ENCODE results near the gene GNAO1.

The GNAO1 gene

DNA sequence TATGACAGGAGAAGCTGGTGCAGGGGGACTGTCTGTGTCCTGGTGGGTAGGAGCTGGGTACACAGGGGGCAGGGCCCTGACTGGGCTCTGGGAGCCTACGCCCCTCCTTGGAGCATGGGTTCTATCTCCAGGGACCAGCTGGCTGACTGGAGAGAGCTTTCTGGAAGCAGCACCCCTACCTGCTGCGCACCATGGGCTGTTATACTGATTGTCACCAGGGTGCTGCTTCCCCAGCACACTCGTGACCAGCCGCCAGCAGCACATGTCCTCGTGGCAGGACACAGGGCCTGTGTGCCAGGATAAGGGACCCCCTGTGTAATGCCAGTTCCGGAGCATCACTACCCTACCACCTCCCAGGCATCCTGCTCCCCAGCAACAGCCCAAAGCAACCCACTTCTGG, 128.1 kb downstream of the GNAO1 start:
- in situ Hi-C loops (cut with HindIII; ENCODE audit: low pct_unique_long_range_greater_than_20kb, low sequenced_read_pairs) = no loop called here
- no peak for TF ChIP-seq JUND (IDR thresholded peaks at IDR 0.05; ENCODE audit: low read depth)

GRCh38 chr16:56320056-56320455, 128.8 kb downstream of the GNAO1 start:
- in situ Hi-C loops (cut with HindIII; ENCODE audit: low pct_unique_long_range_greater_than_20kb, low sequenced_read_pairs) = no loop called here
- no peak for DNase-seq (ENCODE audit: low read depth in 1 of 2, low spot score in 1 of 2)

More for the DNA sequence above, 128.1 kb downstream of the GNAO1 start:
- no peak for DNase-seq (ENCODE audit: low read depth in 1 of 2, low spot score in 1 of 2)

DNA sequence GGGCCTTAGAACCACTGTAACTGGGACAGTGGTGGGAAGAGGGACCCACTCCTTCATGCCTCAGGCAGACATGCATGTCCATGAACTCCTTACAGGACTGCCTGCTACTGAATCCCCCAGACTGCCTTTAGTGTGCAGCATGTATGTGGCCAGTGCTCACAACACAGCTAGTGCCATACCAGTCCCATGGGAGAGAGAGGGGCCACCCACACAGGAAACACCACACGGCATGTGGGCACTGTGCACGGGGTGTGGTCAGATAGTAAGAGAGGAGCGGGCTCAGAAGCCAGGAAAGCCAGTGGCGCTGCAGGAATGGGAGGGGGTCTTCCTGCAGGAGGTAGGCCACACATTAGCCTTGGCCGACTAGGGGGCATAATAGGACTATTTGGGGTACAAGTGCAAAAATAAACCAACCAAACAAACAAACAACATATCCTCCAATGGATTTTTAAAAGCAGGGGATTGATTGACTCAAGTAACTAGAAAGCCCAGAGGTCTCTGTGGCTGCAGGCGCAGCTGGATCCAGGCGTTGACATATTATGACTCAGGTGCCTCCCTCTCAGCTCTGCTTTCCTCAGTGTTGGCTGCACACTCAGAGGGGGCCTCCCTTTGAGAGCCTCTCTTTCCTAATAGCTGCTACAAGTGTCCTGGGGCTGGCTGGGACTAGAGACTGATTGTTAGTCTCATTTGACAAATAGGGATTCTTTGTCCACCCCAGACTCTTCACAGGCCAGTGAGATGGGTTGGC, 129.7 kb downstream of the GNAO1 start:
- no peak for TF ChIP-seq JUND (IDR thresholded peaks at IDR 0.05; ENCODE audit: low read depth)
- in situ Hi-C loops (cut with HindIII; ENCODE audit: low pct_unique_long_range_greater_than_20kb, low sequenced_read_pairs) = no loop called here
- DNase-seq (ENCODE audit: low read depth in 1 of 2, low spot score in 1 of 2) = no peak

More at GRCh38 chr16:56320056-56320455, 128.8 kb downstream of the GNAO1 start:
- TF ChIP-seq JUND (IDR thresholded peaks at IDR 0.05; ENCODE audit: low read depth) = no peak

DNA sequence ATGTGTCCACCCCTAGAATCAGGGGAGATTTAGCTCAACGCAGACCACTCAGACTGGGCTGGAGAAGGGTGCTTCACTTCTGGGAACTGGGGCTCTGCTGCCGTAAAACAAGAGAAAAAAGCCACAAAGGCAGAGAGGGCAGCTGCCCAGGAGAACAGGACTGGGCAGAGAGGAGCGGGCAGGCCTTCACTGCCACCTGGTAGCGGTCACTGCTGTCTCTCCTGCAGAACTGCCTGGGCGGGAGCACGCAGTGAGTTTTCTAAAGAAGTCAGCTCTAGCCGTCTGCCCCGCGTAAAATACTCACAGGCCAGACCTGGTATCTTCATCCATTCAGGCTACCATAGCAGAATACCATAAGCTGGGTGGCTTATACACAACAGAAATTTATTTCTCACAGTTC, 130.3 kb downstream of the GNAO1 start:
- no peak for DNase-seq (ENCODE audit: low read depth in 1 of 2, low spot score in 1 of 2)
- in situ Hi-C loops (cut with HindIII; ENCODE audit: low pct_unique_long_range_greater_than_20kb, low sequenced_read_pairs) = no loop called here
- TF ChIP-seq JUND (IDR thresholded peaks at IDR 0.05; ENCODE audit: low read depth) = no peak

GRCh38 chr16:56324406-56324805, 133.1 kb downstream of the GNAO1 start:
- in situ Hi-C loops (cut with HindIII; ENCODE audit: low pct_unique_long_range_greater_than_20kb, low sequenced_read_pairs) = no loop called here
- no peak for TF ChIP-seq JUND (IDR thresholded peaks at IDR 0.05; ENCODE audit: low read depth)
- no peak for DNase-seq (ENCODE audit: low read depth in 1 of 2, low spot score in 1 of 2)

DNA sequence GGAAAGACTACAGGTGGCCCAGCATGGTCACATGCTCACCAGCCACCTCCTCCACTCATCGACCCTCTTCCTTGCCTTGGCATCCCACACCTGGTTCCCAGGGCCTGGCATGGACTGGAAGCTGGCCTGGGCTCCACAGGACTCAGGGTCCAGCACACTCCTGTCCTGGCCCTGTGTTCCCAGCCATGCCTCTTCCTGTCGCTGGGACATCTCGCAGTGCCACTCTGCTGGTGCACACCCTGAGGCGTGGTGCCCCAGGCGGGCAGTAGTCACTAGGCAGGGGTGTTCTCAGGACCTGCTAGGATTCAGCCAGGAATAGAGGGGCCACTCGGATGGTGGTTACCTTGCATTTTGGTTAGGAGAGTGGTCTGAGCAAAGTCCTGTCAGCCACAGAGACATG, 134.7 kb downstream of the GNAO1 start:
- in situ Hi-C loops (cut with HindIII; ENCODE audit: low pct_unique_long_range_greater_than_20kb, low sequenced_read_pairs) = no loop called here
- no peak for TF ChIP-seq JUND (IDR thresholded peaks at IDR 0.05; ENCODE audit: low read depth)
- DNase-seq (ENCODE audit: low read depth in 1 of 2, low spot score in 1 of 2) = no peak

- no peak for TF ChIP-seq JUND (IDR thresholded peaks at IDR 0.05; ENCODE audit: low read depth)
- no peak for DNase-seq (ENCODE audit: low read depth in 1 of 2, low spot score in 1 of 2)
- in situ Hi-C loops (cut with HindIII; ENCODE audit: low pct_unique_long_range_greater_than_20kb, low sequenced_read_pairs) = no loop called here
Observed at GRCh38 chr16:56327071-56327928, 136.0 kb downstream of the GNAO1 start.

DNA sequence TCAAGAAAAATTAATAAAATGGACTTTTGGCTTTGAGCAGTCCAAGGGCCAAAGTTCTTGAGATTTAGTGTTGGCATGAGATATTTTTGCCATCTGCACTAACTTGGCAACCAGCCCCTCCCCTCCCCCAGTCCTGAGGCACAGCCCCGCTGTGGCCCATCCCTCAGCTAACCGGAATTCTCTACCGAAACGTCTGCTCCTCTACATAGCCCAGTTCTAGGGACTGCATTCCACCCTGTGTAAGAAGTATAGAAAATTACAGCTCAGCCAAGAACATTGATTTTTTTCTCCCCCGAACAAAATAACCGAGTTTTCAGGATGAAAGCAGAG, 136.6 kb downstream of the GNAO1 start:
- TF ChIP-seq JUND (IDR thresholded peaks at IDR 0.05; ENCODE audit: low read depth) = no peak
- in situ Hi-C loops (cut with HindIII; ENCODE audit: low pct_unique_long_range_greater_than_20kb, low sequenced_read_pairs) = no loop called here
- DNase-seq (ENCODE audit: low read depth in 1 of 2, low spot score in 1 of 2) = no peak

DNA sequence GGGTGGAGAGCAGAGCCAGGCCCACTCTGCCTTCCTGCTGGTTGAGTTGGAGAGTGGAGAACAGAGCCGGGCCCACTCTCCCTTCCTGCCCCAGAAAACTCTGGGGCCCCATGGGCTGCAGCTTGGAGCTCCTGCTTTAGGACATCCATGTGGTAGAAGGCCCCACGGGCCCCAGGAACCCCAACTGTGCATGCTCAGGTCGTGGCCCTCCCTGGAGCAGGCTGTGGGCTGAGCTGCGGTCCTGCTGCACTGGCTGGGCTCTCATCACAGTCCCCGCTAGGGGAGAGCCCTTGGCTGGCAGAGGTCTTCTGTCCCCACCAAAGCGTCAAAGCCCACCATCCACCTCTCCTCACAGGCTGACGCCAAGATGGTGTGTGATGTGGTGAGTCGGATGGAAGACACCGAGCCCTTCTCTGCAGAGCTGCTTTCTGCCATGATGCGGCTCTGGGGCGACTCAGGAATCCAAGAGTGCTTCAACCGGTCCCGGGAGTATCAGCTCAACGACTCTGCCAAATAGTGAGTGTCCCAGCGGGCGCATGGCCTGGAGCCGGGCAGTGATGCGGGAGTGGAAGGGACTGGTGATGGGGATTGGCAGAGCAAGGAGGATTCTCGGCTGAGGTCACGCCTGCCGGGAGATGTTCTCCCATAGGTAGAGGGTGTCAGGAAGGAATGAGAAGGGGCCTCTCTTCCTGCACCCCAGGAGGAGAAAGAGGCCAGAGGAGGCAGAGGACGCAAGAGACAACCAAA, 137.2 kb downstream of the GNAO1 start:
- no peak for TF ChIP-seq JUND (IDR thresholded peaks at IDR 0.05; ENCODE audit: low read depth)
- in situ Hi-C loops (cut with HindIII; ENCODE audit: low pct_unique_long_range_greater_than_20kb, low sequenced_read_pairs) = no loop called here
- no peak for DNase-seq (ENCODE audit: low read depth in 1 of 2, low spot score in 1 of 2)

DNA sequence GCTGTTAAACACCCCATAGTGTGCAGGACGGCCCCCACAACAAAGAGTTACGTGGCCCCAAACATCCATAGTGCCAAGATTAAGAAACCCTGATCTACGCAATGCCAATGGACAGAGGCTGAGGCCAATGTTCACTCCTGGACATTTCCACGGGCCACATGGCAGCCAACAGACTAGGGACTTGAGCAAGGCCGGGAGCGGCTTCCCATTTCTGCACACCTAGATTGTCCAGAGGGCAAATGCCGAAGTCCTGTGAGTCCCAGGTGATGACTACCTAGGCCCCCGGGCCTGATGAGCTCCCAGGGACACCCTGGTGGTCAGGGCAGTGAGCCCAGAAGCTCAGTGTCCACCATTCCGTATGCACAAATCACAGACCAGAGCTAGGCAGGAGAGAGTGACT, 138.6 kb downstream of the GNAO1 start:
- in situ Hi-C loops (cut with HindIII; ENCODE audit: low pct_unique_long_range_greater_than_20kb, low sequenced_read_pairs) = no loop called here
- no peak for DNase-seq (ENCODE audit: low read depth in 1 of 2, low spot score in 1 of 2)
- no peak for TF ChIP-seq JUND (IDR thresholded peaks at IDR 0.05; ENCODE audit: low read depth)

- in situ Hi-C loops (cut with HindIII; ENCODE audit: low pct_unique_long_range_greater_than_20kb, low sequenced_read_pairs) = no loop called here
- TF ChIP-seq JUND (IDR thresholded peaks at IDR 0.05; ENCODE audit: low read depth) = no peak
- no peak for DNase-seq (ENCODE audit: low read depth in 1 of 2, low spot score in 1 of 2)
Observed at GRCh38 chr16:56330476-56330875, 139.2 kb downstream of the GNAO1 start.

DNA sequence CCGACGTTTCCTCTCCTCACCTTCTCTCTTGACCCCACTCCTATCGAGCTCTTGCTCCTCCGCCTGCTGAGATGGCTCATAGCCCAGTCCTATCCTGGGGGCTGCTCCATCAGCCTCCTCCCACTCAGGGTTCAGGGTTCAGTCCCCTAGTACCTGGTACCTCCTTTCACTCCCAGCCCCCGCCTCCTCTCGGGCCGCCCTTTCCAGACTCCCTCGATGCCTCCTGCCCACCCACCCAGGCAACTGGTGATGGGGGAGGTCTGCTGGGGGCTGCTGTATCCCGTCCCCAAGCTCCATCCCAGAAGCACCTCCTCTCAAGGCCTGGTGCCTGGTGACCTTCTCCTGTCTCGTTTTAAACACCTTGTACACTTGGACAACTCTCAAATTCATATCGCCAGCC, 140.1 kb downstream of the GNAO1 start:
- DNase-seq (ENCODE audit: low read depth in 1 of 2, low spot score in 1 of 2) = no peak
- in situ Hi-C loops (cut with HindIII; ENCODE audit: low pct_unique_long_range_greater_than_20kb, low sequenced_read_pairs) = no loop called here
- TF ChIP-seq JUND (IDR thresholded peaks at IDR 0.05; ENCODE audit: low read depth) = no peak

- in situ Hi-C loops (cut with HindIII; ENCODE audit: low pct_unique_long_range_greater_than_20kb, low sequenced_read_pairs) = no loop called here
- no peak for DNase-seq (ENCODE audit: low read depth in 1 of 2, low spot score in 1 of 2)
- TF ChIP-seq JUND (IDR thresholded peaks at IDR 0.05; ENCODE audit: low read depth) = no peak
Observed at GRCh38 chr16:56331915-56332314, 140.6 kb downstream of the GNAO1 start.
